Measurements from ENCODE around the gene PEDS1. TPM values are rescaled to one million over a fixed set of nuclear protein-coding genes. Genes with fewer than 3 reads are reported as not detected.

The PEDS1 gene
- total and polyA plus RNA-seq, 2 of the 13 experiments (the other 11 are each of a cell fraction or from before 2014, with no cell fraction given) = 30.5 to 93.9 TPM

DNA sequence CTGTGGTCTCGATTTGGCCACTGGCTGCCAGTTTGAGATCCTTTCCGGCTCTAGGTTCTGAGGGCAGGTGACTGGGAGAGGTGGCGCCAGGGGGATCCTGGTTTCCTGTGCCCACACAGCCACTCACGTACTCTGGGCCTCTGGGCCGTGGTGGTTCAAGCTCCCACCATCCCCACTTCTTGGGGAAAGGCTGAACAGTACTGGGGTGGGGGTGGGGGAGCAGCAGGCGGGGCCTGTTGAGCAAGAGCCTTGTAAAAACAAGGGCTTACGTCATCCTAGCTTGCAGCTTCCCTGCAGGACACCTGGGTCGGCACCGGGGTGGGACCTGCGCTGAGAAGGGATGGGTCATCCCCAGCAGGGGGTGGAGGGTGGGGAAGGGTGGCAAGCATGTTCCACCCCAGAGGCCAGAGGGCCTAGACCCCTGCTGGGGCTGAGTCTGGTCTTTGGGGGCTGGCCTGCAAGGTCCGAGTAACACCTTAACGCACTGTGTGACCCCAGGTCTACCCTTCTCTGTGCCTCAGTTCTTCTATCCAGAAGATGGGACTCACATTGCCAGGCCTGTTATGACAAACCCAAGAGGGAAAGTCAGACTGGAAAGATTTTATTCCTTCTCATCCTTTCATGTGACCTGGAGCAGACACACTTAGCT is 34.0 kb upstream of the PEDS1 start (continued):
- no peak for TF ChIP-seq CBX5 (CRISPR knock-in tag; IDR thresholded peaks at IDR 0.05; ENCODE audit: borderline replicate concordance)
- no peak for TF ChIP-seq ZNF773 (CRISPR knock-in tag; IDR thresholded peaks at IDR 0.05; ENCODE audit: borderline replicate concordance)
- TF ChIP-seq ZNF383 (CRISPR knock-in tag; IDR thresholded peaks at IDR 0.05; ENCODE audit: borderline replicate concordance) = no peak
- TF ChIP-seq ARHGAP35 (CRISPR knock-in tag; IDR thresholded peaks at IDR 0.05; ENCODE audit: borderline replicate concordance) = no peak
- TF ChIP-seq, protein P1, sequence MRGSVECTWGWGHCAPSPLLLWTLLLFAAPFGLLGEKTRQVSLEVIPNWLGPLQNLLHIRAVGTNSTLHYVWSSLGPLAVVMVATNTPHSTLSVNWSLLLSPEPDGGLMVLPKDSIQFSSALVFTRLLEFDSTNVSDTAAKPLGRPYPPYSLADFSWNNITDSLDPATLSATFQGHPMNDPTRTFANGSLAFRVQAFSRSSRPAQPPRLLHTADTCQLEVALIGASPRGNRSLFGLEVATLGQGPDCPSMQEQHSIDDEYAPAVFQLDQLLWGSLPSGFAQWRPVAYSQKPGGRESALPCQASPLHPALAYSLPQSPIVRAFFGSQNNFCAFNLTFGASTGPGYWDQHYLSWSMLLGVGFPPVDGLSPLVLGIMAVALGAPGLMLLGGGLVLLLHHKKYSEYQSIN (CRISPR knock-in tag; IDR thresholded peaks at IDR 0.05; ENCODE audit: borderline replicate concordance) = no peak
- TF ChIP-seq BRD4 (CRISPR knock-in tag; IDR thresholded peaks at IDR 0.05) = no peak
- TF ChIP-seq ZNF317 (CRISPR knock-in tag; IDR thresholded peaks at IDR 0.05) = no peak
- TF ChIP-seq, protein P2, sequence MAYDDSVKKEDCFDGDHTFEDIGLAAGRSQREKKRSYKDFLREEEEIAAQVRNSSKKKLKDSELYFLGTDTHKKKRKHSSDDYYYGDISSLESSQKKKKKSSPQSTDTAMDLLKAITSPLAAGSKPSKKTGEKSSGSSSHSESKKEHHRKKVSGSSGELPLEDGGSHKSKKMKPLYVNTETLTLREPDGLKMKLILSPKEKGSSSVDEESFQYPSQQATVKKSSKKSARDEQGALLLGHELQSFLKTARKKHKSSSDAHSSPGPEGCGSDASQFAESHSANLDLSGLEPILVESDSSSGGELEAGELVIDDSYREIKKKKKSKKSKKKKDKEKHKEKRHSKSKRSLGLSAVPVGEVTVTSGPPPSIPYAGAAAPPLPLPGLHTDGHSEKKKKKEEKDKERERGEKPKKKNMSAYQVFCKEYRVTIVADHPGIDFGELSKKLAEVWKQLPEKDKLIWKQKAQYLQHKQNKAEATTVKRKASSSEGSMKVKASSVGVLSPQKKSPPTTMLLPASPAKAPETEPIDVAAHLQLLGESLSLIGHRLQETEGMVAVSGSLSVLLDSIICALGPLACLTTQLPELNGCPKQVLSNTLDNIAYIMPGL (CRISPR knock-in tag; IDR thresholded peaks at IDR 0.05; ENCODE audit: borderline replicate concordance in 1 of 2, low read depth in 1 of 2) = peak in 1 of 2 experiments; percentile 53; a peak in 2 of 4 replicates
- TF ChIP-seq HOXA3 (CRISPR knock-in tag; IDR thresholded peaks at IDR 0.05) = peak; percentile 56; the same call in 1 of the 2 replicates
- TF ChIP-seq, protein P3, sequence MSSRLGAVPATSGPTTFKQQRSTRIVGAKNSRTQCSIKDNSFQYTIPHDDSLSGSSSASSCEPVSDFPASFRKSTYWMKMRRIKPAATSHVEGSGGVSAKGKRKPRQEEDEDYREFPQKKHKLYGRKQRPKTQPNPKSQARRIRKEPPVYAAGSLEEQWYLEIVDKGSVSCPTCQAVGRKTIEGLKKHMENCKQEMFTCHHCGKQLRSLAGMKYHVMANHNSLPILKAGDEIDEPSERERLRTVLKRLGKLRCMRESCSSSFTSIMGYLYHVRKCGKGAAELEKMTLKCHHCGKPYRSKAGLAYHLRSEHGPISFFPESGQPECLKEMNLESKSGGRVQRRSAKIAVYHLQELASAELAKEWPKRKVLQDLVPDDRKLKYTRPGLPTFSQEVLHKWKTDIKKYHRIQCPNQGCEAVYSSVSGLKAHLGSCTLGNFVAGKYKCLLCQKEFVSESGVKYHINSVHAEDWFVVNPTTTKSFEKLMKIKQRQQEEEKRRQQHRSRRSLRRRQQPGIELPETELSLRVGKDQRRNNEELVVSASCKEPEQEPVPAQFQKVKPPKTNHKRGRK (CRISPR knock-in tag; IDR thresholded peaks at IDR 0.05) = no peak
- TF ChIP-seq, protein P4, sequence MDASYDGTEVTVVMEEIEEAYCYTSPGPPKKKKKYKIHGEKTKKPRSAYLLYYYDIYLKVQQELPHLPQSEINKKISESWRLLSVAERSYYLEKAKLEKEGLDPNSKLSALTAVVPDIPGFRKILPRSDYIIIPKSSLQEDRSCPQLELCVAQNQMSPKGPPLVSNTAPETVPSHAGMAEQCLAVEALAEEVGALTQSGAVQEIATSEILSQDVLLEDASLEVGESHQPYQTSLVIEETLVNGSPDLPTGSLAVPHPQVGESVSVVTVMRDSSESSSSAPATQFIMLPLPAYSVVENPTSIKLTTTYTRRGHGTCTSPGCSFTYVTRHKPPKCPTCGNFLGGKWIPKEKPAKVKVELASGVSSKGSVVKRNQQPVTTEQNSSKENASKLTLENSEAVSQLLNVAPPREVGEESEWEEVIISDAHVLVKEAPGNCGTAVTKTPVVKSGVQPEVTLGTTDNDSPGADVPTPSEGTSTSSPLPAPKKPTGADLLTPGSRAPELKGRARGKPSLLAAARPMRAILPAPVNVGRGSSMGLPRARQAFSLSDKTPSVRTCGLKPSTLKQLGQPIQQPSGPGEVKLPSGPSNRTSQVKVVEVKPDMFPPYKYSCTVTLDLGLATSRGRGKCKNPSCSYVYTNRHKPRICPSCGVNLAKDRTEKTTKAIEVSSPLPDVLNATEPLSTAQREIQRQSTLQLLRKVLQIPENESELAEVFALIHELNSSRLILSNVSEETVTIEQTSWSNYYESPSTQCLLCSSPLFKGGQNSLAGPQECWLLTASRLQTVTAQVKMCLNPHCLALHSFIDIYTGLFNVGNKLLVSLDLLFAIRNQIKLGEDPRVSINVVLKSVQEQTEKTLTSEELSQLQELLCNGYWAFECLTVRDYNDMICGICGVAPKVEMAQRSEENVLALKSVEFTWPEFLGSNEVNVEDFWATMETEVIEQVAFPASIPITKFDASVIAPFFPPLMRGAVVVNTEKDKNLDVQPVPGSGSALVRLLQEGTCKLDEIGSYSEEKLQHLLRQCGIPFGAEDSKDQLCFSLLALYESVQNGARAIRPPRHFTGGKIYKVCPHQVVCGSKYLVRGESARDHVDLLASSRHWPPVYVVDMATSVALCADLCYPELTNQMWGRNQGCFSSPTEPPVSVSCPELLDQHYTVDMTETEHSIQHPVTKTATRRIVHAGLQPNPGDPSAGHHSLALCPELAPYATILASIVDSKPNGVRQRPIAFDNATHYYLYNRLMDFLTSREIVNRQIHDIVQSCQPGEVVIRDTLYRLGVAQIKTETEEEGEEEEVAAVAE (CRISPR knock-in tag; IDR thresholded peaks at IDR 0.05; ENCODE audit: borderline replicate concordance) = no peak
- no peak for TF ChIP-seq ZNF615 (CRISPR knock-in tag; IDR thresholded peaks at IDR 0.05; ENCODE audit: borderline replicate concordance)
- TF ChIP-seq, protein P5, sequence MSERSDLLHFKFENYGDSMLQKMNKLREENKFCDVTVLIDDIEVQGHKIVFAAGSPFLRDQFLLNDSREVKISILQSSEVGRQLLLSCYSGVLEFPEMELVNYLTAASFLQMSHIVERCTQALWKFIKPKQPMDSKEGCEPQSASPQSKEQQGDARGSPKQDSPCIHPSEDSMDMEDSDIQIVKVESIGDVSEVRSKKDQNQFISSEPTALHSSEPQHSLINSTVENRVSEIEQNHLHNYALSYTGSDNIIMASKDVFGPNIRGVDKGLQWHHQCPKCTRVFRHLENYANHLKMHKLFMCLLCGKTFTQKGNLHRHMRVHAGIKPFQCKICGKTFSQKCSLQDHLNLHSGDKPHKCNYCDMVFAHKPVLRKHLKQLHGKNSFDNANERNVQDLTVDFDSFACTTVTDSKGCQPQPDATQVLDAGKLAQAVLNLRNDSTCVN (CRISPR knock-in tag; IDR thresholded peaks at IDR 0.05; ENCODE audit: borderline replicate concordance) = no peak
- peak; percentile 26; the same call in 1 of the 2 replicates for TF ChIP-seq ZIK1 (CRISPR knock-in tag; IDR thresholded peaks at IDR 0.05; ENCODE audit: borderline replicate concordance, low read depth)
- TF ChIP-seq ZNF326 (CRISPR knock-in tag; IDR thresholded peaks at IDR 0.05; ENCODE audit: borderline replicate concordance) = no peak
- no peak for TF ChIP-seq ISX (CRISPR knock-in tag; conservative IDR thresholded peaks at IDR 0.05)
- no peak for TF ChIP-seq ZSCAN12 (CRISPR knock-in tag; IDR thresholded peaks at IDR 0.05)
- TF ChIP-seq KAT7 (CRISPR knock-in tag; IDR thresholded peaks at IDR 0.05; ENCODE audit: borderline replicate concordance) = no peak

All from HepG2 (cell line).